HG03066 (cell line): ENCODE results near the gene KCNB1.
"Not testable (repeated sequence)": the region's sequence is repeated elsewhere in the genome, so short reads cannot be mapped to it uniquely, and the experiment has no call there.

Source experiments
- ATAC-seq: cut with Tn5 transposase; IDR thresholded peaks from one replicate; pipeline ENCODE4 v1.9.1; 2021; ENCODE audit warnings: low read depth; ENCODE audit not compliant: unreplicated experiment

Gene KCNB1

DNA sequence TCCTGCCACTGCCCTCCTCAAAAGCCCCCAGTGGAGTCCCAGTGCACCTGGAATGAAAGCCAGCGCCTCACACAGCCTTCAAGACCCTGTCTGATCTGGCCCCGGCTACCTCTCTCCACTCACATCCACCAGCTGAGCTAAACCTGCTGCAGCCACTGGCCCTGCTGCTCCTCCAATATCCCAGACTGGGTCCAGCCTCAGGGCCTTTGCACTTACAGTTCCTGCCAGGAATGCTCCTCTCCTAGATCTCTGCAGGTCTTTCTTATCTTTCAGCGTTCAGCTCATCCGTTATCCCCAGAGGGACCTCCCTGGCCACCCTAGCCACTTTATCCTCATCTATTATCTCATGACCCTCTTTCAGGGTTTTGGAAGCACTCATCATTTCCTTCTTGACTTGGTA, 68.8 kb downstream of the KCNB1 start:
- ATAC-seq = no peak

DNA sequence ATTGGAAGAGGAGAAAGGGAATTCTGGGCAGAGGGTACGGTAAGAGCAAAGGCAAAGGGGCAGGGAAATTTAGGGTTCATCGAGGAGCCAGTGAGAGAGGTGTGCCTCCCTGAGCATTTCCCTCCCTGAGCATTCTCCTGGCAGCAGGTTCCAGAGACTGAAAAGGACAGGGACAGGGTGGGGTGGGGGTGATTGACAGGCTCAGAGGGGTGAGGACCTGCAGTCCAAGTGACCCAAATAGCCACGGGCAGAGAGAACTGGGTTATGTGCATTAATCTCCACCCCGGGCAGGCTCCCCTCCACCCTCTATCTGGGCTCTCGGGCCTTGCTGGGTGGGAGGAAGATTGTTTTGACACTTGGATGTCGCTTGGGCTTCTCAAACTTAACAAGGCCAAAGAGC, 69.5 kb downstream of the KCNB1 start:
- no peak for ATAC-seq

DNA sequence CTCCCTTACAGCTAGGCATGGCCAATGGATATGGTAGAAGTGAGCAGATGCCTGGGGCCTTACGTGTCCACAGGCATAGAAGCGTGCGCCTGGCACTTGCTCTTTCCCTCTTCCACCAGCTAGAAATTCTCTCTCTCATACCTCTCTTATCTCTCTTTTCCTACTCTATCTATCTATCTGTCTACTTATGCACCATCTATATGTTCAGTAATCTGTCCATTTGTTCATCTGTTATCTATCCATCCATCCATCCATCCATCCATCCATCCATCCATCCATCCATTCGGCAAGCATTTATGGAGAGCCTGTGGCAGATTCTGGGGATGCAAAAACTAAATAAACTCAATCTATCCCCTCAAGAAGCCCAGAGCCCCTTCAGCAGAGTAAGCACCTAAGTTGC, 70.2 kb downstream of the KCNB1 start:
- ATAC-seq = no peak

DNA sequence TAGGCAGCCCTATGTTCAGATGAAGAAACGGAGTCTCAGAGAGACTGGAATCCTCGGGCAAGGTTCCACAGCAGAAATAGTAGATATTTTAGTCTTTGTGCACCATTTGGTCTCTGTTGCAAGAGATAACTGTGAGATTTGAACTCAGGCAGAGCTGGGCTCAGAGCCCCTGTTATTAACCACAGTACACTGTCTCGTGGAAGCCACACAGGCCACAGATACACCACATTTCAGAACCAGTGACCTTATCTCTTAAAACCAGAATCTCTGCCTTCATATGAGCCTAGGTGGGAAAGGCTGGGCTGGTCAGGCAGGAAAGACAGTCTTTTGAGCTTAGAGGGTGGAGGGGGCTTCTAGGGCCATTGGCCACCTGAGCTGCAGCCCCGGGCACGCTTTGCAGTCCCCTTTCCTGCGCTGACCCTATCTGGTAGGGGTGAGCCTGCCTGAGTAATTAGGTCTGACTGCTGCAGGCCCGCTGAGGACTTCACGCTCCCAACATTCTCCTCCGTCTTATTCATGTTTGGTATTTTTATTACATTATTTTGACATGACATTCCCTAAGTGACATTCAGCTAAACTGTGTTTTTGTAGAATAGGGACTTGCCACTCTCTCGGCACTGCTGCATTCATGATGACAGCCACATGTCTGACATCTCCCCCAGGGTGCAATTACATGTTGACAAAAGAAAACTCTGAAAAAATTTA, 71.1 kb downstream of the KCNB1 start:
- no peak for ATAC-seq

DNA sequence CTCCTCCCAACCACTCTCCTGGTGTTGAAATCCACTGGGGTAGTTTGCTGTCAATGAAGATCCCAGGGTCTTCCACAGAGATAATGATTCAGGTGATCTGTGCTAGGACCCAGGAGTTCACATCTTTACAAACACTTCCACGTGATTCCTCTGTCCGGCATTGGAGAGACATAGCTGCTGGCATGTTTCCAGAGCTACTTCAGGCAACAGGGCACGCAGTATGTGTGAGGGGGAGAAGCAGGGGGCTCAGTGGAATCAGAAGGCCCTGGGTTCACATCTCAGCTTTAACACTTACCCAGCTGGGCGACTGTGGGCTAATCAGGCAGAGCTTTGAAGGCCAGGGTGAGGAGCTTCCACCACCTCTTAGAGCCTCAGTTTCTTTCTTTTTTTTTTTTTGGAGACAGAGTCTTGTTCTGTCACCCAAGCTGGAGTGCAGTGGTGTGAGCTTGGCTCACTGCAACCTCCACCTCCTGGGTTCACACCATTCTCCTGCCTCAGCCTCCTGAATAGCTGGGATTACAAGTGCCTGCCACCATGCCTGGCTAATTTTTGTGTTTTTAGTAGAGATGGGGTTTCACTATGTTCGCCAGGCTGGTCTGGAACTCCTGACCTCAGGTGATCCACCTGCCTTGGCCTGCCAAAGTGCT, 72.4 kb downstream of the KCNB1 start:
- ATAC-seq = not testable (repeated sequence)

DNA sequence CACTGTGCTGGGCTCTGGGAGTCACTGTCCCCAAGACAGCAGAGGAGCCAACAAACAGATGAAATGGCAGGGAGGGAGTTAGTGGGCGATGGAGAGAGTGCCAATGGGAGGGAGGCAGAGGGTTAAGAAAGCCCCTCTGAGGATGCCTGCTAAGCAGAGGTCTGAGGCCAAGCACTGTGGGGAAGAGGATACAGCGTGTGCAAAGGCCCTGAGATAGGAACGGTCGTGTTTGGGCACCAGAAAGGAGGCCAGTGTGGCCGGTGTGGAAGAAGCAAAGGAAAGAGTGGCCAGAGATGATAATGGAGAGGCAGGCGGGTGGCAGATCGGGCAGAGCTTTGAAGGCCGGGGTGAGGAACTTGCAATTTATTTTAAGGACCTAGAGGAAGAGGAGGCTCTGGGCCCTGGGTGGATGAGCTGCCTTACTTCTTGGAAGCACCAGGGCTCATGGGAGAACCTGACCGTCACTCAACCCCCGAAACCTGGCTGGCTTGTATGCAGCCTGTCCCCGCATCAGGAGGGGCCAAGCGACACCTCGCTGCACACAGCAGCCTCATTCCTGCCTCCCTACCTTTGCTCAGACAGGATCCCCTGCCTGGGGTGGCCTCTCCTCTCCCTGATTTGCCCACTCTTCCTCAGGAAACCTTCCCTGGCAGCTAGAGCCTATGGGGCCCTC, 73.0 kb downstream of the KCNB1 start:
- no peak for ATAC-seq

DNA sequence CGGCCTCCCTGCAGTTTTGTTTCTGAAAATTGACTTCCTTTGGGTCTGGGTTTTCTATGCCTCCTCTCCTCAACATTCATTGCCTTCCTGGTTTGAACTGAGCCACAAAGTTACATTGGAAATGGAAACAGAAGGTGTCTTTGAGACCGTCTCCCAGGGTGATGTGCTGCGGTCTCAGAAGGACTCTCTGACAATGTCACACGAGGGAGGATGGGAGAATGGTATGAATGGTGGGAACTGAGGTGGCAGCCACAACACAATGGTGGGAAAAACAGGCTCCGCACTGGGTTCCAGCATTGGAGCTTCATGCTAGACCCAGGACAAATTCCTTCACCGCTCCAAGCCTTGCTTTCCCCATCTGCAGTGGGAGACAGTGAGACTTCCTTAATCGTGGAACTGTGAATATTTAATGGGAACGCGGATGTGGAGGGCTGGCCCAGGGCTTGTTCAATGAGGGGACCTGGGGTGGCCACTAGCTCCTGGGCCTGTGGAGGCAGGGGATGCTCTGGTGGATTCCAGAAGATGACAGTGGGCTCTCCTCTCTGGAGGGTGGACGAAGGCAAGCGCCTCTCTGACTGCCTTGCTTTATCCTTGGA, 73.9 kb downstream of the KCNB1 start:
- ATAC-seq = no peak

DNA sequence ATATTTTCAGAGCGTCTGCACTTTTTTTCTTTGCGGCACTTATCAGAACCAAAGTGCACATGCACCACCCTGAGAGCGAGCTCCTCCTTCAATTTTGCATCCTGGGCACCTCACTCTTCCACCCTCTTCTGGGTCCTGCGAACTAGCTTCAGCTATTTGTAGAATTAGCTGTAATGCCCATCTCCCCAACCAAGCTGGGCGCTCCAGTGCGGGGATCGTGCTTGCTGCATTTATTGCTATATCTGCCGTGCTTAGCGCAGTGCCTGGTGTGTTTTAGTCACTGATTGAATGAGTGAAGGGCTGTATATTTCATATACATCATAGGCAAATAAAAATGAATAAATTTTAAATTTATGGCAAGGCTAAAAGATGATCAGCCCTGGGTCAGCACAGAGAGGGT, 75.8 kb downstream of the KCNB1 start:
- no peak for ATAC-seq

DNA sequence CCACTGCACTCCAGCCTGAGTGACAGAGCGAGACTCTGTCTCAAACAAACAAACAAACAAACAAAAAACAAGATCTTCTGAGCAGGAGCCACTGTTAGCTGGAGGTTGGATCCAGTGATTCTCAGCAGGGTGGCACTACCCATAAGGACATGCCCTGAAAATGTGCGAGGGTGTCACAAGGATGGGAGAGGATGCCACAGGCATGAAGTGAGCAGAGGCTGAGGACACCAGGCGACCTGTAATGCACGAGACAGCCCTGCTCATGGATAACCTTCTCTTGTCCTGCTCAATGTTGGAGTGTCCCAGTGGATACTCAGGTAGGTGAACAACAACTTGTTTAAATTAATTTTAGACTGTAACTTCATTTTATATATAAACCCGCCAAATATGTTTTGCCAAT, 76.8 kb downstream of the KCNB1 start:
- ATAC-seq = no peak

DNA sequence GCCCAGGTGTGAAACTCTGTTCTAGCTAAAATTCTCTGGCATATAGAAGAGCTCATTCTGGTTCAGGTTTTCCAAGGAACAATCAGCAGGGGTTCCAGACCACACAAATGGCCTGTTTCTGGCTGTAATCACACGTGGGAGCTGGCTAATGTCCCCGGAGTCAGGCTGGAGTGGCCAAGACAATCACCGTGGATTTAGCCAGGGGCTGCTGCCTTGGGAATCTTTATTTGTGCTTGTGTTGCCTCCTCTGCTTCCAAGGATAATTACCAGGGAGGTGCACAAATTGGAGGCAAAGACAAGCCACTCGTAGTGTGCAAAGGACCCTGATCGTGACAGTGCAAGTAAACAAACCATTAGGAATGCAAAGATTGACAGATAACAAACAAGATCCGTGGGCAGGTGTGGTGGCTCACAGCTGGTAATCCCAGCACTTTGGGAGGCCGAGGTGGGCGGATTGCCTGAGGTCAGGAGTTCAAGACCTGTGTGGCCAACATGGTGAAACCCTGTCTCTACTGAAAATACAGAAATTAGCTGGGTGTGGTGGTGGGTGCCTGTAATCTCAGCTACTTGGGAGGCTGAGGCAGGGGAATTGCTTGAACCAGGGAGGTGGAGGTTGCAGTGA, 77.3 kb downstream of the KCNB1 start:
- no peak for ATAC-seq

DNA sequence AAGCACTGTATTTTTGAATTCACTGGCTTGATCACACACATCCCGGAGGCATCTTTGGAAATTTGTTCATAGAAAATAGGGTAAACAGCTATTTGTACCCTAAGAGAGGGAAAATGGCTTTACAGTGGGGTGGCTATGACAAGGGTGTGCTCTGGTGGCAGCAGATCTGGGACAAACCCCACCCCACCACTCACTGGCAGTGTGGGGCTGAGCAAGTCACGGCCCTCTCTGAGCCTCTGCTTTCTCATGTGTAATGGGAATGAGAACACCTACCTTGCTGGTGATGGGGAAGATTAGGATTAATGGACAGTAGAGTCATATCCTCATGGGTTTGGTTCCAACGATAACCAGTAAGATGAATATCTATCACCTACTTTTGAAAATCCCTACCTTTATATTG, 78.0 kb downstream of the KCNB1 start:
- ATAC-seq = no peak

DNA sequence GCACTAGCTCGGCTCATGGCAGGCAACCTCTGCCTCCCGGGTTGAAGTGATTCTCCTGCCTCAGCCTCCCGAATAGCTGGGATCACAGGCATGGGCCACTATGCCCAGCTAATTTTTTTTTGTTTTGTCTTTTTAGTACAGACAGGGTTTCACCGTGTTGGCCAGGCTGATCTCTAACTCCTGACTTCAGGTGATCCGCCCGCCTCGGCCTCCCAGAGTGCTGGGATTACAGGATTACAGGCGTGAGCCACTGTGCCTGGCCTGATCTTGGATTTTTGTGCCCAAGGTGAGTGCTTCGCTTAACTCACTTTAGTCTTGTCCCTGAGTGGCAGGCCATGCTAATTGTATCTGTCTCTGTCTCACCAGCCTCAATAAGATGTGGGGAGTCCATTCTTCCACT, 78.6 kb downstream of the KCNB1 start:
- ATAC-seq = no peak

DNA sequence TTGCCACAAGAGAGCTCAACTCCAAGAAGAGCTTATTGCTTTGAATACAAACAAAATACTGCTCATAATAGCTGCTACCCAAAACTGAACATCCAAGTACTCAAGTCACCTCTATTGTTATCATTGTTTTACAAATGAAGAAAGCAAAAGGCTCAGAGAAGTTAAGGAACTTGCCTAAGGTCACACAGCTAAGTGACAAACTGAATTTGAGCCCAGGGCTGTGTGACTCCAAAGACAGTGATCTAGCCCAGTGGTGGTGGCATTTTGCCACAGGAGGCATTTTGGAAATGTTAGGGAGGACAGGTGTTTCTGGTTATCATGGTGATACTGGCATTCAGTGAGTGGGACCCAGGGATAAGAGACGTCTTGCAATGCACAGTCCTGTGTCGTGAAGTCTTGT, 79.5 kb downstream of the KCNB1 start:
- ATAC-seq = no peak

DNA sequence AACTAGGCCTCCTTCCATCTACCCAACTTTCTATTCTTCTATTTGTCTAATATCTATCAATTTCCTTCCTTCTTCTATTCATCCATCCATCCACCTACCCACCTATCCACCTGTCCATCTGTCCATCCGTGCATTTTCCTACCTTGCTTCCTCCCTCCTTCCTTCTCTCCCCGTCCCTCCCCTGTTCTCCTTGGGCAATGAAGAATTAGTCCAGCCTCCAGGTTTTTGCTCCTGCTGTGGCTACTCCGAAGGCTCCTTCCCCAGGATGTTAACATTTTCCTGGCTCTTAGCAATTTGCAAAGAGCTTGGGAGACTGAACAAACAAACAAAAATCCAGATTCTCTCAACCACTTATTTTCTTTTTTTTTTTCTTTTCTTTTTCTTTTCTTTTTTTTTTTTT, 81.6 kb downstream of the KCNB1 start:
- no peak for ATAC-seq

DNA sequence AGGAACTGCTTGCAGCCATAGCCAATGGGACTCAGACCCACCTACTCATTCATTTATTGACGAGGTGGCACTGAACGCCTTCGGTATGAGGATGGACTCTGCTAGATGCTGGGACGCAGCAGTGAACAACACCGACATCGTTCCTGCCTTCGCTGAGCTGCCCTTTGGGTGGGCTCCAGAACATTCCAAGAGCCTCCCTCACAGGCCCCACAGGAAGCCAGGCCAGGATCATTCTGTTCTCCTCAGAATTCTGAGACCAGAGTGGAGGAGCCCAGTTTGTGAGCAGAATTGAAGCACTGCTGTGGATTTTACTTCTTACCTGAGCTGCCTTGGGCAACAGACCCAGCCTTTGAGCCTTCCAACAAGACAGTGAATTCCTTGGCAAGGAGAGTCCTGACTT, 82.1 kb downstream of the KCNB1 start:
- ATAC-seq = no peak

DNA sequence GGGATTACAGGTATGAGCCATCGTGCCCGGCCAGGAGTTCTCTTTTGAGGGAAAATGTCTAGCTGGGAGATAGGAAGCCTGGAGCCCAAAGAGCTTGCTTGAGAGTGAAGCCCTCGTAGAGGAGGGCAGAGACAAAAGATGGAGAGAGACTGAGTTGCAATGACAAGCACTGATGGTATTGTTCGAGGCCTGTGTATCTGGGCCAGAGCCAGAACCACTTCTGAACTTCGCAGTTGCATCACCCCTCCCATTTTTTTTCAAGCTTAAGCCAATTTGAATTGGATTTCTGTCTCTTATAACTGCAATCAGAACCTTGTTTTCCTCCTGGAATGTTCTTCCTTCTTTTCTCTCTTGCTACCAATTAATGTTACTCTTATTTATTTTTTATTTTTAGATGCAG, 83.1 kb downstream of the KCNB1 start:
- no peak for ATAC-seq

DNA sequence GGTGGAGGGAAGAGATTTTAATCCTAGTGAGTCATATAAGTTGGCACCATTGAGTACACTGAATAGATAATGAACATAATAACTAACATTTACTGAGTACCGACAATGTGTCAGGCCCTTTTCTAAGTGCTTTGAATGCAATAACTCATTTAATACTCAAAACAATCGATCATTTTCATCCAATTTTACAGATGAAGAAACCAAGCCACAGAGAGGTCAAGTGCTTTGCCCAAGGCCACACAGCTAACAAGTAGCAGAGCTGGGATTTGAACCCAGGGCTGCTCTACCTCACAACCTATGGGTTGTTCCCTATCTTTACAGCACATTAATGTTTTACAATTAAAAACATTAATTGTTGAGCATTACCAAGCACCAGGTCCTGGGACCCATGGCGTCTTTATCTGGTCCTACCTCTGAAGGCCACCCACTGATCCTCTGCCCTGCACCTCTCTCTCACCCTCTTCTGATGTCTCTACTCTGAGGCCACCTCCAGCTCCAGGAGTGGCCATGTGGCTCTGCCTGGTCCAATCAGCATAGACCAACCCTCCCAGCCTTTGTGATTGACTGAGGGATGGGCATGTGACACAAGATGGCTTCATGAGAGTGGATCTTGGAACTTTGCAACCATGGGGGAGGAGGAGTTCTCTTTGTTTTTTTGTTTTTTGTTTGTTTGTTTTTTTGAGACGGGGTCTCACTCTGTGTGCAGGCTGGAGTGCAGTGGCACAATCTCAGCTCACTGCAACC, 83.9 kb downstream of the KCNB1 start:
- ATAC-seq = no peak

DNA sequence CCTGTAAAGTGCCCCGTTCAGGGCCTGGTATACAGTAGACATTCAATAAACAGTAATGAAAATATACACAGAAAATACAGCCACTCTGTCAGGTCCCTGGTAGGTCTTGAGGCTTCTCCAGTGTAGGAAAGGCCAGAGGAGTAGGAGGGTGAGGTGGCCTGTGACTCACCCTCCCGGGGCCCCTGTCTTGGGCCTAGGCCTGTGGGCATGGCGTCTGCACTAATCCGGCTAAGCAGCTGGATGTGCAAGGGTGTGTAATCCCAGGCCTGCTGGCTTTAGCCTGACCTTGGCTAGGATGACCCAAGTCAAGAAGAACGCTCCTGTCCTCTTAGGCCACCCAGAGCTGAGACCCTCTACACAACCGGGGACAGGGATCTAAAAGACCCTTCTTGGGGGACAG, 84.9 kb downstream of the KCNB1 start:
- ATAC-seq = no peak

DNA sequence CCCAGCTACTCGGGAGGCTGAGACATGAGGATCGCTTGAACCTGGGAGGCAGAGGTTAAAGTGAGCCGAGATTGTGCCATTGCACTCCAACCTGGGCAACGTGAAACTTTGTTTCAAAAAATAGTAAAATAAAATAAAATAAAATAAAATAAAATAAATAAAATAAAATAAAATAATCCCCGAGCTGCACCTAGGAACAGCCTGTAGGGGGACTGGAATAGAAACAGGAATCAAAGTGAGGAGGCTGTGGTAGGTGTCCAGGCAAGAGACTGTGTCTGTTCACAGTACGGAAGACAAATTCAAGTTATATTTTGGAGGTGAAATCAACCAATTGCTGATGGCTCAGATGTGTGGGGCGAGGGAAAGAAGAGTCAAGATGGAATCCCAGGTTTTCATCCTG, 86.2 kb downstream of the KCNB1 start:
- ATAC-seq = no peak

DNA sequence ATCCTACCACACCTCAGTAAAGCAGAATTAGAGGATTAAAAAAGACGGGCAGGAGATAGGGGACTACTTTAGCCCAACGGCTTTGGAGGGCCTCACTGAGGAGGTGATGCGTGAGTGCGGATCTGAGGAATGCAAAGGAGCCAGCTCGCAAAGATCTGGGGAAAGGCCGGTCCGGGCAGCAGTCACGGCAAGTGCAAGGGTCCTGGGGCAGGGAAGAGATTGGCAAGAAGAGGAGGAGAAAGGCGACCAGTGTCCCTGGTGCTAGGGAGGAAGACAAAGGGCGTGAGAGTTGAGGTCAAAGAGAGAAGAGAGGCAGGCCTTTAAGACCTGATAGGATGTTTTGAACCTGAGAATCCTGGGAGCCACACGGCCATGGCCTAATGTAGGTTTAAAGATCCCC, 86.8 kb downstream of the KCNB1 start:
- no peak for ATAC-seq

DNA sequence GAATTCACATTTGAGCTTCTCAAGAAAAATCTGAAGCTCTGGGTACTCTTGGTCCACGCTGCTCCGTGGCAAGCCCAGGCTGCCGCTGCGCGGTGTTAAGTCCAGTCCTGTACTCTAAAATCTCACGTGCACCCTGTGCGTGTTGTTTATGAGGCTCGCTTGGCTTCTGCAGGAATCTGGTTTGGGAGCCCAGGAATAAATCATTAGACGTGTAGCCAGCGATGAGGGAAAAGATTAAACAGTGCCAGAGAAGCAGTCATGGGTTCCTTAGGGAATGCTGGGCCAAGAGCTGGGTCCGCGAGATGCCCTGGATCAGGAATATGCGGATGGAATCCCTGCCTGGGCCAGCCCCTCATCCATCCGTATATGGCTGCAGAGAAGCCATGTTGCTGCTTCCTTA, 87.3 kb downstream of the KCNB1 start:
- no peak for ATAC-seq
